HG03039 (cell line): ENCODE results near the gene POLR2L.

Experiments
- ATAC-seq: cut with Tn5 transposase; IDR thresholded peaks from one replicate; pipeline ENCODE4 v1.9.1; 2021; ENCODE audit warnings: mild to moderate bottlenecking, moderate library complexity; ENCODE audit not compliant: unreplicated experiment

Gene POLR2L

DNA sequence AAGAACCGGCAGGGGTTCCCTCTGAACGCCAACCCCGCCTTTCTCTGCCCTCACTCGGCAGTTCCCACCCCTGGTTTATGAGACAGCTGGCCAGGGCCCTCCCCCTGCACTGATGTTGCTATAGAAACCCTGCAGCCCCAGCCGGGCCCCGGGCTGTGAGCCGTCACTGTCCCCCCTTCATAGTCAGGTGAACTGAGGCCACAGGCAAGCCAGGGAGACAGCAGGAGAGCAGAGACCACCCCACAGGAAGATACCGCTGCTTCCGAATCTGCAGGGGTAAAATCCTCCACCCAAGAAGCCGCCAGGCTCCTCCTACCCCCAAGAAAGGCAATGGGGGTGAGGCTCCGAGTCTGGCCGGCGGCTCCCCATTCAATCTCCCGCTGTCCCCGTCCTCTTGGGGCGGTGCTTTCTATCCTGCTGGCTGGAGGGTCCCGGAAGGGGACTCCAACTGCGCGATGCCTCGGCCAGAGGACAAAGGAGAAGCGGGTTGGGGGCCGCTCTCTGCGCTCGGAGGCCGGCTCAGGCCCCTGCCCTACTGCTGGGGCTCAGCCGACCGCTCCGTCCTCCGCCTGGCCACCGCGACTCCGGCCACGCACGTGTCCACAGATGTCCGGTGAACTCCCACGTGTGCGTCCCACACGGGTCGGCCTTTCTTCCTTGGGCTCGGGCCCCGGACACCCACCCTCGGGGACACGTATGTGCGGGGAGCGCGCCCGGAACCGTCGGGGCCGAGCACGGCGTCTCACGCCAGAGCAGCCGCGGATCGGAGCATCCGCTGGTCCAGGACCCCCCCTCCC, 44.8 kb downstream of the POLR2L start:
- peak; percentile 19 for ATAC-seq

DNA sequence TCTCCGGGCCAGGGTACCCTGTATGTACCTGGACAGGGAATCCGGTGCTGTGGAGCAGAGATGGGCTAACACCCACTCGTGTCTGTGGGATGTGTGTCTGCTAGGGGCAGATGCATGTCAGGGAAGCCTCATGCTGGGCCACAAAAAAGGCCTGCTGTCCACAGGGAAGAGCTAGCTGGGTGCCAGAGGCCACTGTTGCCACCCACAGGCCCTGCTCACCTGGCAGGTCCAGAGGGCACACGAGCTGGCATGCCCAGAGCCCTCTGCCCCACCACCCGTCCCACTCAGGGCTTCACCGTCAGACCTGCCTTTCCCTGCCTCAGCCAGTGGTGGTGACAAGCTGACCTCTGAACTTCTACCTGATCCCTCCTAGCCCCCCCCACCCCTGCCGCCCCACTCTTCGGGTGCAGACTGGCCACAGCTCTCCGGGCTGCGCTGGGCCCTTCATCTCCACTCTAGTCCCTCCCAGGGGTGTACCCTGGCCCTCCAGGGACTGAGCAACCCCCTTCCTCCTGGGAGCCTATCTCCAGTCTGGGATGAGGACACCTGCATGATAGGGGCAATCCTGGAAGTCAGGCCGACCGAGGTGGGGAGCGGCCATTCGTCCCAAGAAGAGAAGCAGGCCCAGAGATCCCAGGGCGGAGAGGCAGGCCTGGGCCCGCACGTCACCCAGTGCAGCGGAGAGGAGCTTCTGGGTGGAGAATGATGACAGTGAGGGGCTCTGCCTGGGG, 45.6 kb downstream of the POLR2L start:
- ATAC-seq: no peak

DNA sequence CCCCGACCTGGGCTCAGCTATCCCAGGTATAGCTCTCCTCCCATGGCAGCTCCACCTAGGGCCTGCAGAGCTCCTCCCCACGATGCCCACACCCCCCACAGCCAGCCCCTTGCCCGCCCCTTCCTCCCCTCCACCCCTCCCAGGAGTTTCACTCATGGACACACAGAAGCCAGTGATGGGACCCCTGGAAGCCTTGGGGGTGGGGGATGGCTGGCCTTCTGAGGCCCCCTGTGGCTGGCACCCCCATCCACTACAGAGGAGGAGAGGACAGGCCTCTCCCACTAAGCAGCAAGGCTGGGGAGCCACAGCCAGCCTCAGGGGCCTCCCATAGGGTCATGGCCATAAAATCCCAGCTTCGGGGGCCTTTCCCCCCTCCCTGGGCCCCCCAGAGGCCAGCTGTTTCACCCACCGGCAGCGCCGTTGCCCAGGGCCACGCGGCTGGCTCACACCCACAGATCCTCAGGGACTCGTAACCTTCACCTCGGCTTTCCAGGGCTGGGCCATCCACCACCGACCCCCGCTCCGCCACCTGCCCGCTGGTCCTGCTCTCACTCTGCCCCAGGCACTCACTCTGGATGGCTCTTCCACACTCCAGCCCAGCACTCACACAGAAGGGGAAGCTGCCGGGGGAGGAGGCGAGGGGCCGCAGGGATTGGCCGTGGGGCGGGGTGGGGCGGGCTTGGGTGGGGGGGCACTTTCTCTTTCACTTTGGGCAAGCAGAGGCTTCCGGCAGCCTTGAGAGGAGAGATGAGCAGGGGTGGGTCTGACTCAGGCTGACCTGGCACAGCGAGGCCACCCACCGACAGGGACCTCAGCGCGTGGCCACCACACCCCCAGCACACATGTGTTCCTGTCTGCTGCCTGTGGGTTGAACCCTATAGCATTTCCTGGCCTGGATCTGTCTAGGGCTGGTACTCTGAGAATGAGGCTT, 46.4 kb downstream of the POLR2L start:
- ATAC-seq: no peak

DNA sequence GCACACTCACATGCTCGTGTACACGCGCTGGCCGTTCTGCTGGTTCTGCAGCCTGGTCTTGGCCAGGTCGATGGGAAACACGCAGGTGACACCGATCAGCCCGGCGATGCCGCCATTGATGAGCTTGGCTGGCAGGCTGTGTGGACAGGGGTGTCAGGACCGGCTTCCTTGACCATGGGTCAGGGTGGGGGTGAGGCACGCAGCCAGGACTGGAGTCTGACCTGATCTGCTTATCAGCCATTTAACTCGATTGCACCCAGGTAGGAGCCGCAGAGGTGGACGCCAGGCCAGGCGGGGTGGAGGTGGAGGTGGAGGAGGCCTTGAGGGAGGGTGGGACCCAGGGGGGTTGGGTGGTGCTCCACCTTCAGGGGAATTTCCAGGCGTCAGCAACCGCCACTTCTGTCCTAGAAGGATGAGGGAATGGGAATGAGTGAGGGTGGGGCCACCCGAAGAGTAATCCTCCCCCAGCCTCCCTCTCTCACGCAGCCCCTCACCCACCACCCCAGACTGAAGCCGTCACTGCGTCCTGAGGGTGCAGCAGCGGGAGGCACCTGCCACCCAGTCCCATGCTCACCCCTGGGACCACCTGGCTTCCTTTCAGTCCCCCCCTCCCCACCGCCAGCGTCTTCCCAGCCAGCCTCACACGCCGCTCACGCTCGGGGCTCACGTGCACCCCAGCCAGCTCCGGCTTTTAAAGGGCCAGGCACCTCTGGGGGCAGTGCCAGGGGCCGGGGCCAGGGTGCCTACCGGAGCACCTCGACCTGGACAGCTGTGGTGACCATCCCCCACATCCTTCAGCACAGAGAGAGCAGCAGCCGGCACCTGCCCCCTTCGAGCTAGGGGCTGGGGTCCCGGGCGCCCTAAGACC, 47.3 kb downstream of the POLR2L start:
- no peak for ATAC-seq

DNA sequence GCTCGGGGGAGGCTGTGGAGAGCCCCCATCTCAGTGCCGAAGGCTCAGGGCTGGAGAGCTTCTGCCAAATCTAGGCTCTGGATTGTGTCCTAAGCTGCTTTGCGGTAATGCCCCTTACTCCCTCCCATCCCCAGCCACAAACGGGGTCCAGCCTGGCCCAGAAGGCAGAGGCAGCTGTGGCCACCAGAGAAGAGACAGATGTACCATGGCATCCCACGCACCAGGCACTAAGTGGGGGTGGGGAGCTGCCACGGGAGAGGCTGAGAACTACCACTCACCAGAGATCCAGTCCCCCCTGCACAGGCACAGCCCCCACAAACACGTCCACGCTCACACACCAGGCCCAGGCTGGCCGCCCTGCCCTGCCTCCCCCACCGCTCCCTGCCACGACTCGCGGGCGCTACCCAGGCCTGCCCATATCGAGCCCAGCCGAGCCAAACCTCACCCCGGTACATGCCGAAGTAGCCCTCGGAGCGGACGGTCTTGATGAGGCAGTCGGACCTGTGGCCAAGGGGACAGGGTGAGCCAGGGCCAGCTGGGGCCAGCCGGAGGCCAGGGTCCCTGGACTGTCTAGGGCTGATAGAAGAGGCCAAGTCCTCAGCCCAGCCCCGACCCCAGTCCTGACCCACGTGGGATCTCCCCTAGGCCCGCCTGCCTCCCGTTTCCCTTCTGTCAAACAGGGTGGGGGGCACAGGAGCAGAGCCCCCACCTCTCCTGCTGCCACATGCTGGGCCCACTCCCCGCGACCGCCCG, 48.1 kb downstream of the POLR2L start:
- no peak for ATAC-seq

DNA sequence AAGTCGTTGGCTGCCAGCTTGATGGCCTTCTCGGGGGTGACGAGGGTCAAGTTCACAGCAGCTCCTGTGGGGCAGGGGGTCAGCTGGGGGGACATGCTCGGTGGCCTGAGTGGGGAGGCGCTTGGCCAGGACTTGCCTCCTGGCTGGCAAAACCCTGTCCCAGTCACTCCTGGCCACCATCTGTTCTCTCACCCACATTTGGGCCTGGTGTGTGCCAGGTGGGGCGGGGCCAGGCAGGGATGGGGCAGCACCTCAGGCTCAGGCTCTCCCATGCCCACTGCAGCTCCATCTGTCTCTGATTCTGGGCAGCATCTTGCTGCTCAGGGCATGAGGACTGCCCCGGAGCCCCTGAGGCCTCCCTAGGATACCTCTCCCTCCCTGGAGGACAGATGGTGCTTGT, 48.8 kb downstream of the POLR2L start:
- no peak for ATAC-seq

DNA sequence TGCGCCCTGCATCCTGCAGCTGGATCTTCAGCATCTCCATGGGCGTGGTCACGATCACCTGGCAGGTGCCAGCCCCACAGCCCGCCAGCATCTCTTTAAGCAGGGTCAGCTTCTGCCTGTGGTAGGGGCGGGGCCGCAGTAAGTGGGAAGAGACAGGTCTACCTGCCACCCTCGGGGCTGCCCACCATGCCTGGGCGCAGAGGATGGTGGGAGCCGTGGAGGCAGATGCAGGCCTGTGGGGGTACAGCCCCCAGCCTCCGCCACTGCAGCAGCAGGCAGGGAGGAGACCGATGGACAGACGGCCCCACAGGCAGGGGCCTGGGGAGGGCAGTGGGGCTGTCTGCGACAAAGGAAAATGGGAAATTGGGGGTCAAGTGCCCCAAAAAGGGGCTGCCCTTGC, 49.5 kb downstream of the POLR2L start:
- no peak for ATAC-seq

DNA sequence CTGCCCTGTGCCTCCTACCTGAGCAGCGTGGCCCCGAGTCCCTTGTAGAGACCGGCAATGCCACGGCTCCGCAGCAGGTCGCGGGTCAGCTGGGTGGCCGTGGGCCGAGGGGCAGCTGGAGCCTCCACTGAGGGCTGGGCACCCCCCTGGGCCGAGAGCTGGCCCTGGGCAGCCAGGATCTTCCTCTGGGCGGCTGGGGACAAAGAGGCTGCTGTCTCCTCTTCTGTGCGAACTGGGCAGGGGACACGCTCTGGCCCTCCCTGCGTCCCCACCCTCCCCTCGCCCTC, 49.9 kb downstream of the POLR2L start:
- ATAC-seq: no peak

DNA sequence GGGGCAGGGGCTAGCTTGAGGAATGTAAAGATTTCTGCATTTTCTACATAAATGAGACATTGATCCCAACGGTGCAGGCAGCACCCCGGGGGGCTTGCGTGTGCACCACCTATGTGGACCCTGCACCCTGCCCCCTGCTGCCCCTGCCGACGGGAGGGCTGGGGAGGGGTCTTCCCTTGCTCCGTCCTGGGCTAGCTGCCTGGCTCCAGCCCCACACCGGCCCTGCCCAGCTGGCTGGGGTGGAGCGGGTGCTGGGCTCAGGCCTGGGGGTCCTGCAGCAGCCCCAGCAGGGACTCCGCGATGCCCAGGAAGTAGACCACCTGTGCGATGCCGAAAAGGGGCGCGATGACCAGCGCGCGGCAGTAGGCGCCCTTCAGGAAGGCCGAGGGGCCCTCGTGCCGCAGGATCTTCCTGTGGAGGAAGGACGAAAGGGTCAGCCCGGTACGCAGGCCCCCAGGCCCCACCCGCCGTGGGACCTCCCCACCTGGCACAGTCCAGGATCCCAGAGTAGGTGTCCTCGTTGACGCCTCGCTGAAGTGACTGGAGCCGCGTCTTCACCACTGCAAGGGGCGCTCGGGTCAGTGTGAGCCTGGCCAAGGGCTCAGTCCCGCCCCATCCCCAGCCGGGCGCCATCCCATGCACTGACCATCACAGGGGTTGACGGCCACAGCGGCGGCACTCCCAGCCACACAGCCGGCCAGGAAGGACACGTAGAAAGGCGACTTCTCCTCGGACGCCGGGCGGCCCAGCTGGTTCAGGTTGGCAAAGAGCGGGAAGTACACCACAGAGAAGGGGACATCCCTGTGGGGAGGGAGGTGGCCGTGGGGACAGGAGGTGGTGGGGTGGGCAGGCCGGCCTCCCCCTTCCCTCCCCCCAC, 50.4 kb downstream of the POLR2L start:
- no peak for ATAC-seq

DNA sequence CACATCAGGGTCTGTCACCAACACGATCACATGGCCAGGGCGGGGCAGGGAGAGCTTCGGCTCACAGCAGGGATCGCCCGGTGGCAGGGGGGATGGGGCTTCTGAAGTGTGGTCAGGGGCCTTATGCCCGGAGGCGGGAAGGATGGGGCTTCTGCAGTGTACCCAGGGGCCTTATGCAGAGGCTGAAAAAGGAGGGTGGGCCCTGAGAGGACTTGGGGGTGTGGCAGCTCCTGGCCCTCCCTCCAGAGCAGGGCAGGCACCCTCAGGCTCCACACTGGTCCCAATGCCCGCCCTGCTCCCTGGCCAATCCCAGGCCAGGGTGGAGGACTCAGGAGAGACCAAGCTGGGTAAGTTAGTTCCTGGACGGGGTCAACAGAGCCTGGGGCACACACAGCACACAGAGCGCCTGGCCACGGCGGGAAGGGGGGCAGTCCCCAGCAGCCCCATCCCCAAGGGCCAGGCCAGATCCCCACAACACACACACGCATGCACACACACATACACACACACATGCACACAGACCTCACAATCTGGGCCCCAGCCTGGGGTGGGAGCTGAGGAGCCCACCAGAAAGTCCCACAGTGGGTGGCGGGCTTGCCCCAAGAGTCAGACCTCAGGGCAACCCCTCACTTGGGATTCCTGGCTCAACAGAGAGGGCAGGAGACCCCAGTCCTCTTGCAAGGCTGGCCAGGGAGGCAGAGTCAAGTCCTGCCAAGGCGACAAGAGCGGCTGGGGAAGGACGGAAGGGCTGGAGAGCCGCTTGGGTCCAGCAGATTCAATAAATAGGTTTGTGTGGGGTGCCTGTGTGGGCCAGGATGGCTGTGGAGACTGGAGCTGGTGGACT, 51.4 kb downstream of the POLR2L start:
- ATAC-seq: no peak

DNA sequence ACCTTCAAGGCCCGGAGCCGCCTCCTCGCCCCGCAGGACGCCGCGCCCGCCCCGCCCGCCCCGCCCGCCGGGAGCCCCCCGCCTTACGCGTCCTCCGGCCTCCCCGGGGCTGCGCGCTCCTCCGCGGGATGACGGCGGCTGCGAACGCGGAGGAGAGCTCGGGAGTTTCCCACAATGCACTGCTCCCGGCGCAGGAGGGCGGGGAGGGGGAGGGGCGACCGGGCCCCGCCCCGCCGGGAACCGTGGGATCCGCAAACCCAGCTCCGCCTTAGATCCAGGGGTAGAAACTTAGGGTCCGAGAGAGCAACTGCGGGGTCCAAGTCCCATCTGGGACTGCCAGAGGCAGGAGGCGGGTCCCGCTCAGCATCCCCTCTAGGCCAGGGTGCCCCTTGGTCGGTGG, 52.4 kb downstream of the POLR2L start, which contains the start of gene CEND1:
Gene CEND1 (minus strand): TSS at position 148 of the 400 bp plus-strand sequence. CDS start 1,514 bp downstream, outside the sequence.
- ATAC-seq: no peak
